ENCODE measurements around the gene OPA3.
"Not testable (repeated sequence)": the region's sequence is repeated elsewhere in the genome, so short reads cannot be mapped to it uniquely, and the experiment has no call there.

OPA3 gene

DNA sequence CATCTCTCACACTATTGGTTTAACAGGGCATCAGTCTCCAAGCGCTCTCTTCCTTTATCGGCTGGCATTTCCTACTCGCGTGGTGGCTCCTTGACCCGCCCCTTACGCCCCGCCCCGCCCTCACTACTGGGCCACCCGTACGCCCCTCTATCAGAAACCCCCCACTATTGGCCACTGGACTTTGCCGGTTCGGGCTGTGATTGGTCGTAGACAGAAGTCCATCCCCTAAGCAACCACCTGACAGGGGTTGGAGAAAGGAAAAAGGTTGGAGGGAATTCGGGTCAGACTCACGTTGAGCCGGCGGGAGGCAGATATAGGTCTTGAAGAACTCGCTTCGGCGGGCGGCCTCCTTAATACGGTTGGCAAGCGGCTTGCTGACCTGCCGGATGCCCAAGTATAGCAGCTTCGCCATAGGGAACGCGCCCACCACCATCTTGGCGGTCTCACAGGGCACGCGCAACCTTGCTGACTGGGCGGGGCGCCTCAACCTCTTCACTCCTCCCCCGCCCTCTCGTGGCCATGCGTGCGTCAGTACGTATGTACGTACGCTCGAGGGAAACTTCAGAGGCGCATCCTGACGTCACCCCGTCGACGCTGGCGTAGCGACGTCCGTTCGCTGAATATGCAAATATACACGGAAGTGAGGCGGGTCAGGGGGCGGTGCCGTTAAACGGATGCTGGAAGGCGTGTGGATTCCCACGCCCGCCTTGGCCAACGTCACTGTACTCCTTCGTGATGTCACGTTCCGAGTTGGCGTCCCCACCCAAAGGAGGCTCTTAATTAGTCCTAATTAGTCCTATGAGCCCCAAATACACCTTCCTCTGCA, at the start of gene OPA3:
Gene OPA3 (minus strand): TSS at position 471 of the 826 bp plus-strand sequence. CDS start 38 bp downstream, at position 433.
- peak; percentile 94 to 98 for DNase-seq

DNA sequence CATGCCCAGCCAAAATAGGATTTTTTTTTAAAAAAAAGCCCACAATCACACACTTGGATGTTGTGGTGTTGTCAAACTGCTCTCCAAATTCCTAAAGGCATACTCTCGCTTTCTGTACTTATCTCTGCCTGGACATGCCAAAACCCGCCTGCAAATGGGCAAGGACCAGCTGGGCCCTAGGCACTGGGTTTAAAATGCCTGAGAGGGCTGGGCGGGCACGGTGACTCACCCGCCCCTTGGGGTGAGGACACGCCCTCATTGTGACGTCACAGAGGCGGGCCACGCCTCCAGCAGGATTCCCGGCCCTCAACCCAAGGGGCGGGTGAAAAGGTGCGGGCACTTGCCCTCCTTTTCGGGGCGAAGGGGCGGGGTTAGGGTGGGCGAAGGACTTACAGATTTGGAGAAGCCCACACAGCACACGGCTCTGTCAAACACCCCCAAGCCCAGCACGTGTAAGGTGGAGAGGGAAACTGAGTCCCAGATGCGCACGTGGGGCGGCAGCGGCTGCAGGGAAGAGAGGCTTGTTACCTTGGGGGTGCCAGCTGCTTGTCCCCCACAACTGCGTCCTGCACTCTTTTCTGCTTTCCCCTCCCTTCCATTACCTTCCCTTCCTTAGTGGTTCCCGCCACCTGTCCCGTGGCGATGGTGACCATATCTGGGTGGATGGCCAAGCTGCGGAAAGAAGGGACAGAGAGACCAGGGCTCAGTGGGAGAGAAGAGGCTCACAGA, 48.0 kb upstream of the OPA3 start:
- peak in 1 of 2 experiments; percentile 52 for DNase-seq

DNA sequence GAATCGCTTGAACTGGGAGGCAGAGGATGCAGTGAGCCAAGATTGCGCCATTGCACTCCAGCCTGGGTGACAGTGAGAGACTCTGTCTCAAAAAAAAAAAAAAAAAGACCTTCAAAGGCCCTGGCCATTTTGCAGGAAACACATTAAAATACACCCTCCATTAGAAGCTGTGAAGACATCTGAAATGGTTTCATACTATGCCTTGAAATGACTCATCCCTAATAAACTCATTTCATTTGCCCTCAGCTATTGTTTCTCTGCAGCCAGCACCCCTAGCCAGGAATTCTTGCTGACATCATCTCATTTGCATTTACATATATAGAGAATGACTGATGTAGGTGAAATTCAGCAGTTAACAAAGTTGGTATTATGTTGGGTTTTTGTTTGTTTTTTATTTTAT, 45.9 kb upstream of the OPA3 start:
- peak in 1 of 2 experiments; percentile 68 for DNase-seq

DNA sequence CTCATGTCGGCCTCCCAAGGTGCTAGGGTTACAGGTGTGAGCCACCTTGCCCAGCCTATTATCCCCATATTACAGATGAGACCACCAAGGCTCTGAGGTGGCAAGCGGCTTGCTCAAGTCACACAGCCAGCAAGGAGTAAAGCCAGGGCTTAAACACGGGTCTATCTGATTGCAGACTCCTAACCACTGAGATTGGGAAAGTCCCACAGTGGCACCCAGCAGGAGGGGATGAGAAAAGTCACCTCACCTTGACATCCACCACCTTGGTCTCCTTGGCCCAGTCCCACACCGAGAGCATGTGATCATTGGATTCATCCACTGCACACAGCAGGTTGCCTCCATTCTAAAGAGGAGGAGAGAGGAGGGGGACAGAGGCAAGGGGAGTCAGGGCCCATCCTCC, 45.1 kb upstream of the OPA3 start:
- no peak for DNase-seq

DNA sequence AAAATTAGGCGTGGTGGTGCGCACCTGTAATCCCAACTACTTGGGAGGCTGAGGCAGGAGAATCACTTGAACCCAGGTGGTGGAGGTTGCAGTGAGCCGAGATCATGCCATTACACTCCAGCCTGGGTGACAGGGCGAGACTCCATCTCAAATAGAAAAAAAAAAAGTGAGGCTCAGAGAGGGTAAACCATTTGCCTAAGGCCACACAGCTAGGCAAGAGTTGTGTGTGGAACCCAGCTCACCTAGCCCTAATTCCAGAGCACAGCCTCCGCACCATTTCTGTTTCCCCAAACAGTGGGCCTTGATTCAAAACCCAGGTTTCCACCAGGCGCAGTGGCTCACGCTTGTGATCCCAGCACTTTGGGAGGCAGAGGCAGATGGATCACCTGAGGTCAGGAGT, 43.6 kb upstream of the OPA3 start:
- not testable (repeated sequence) for DNase-seq

DNA sequence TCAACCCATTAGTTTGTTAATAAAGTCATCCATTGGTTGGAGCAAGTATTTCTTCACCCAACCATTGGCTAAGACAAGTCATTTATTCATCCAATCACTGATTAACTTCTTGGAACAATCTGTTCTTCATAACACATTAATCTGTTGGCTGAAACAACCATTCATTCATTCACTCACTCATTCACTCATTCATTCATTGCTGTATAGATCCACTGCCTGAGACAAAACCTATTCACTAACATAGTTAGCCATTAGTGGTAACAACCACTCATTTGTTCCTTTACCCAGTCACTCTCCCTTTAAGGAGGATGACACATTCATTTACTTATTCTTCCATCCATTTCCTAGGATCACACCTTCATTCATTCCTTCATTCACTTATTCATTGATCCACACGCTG, 39.4 kb upstream of the OPA3 start:
- no peak for DNase-seq

DNA sequence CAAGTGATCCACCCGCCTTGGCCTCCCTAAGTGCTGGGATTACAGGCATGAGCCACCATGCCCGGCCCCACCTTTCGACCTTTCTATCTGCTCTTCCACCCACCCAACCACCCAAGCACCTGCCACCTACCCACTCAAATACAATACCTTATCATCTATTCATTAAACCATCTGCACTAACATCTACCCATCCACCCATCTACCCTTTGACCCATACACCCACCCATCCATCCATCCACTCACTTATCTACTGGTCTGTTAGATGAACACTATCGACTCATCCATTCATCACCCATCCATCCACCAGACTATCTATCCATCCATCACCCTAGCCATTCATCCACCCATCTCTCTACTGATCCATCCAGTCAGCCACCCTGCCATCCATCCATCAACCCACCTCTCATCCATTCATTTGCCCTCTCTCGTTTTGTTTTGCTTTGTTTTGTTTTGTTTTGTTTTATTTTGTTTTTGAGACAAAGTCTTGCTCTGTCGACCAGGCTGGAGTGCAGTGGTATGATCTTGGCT, 37.4 kb upstream of the OPA3 start:
- DNase-seq = no peak

DNA sequence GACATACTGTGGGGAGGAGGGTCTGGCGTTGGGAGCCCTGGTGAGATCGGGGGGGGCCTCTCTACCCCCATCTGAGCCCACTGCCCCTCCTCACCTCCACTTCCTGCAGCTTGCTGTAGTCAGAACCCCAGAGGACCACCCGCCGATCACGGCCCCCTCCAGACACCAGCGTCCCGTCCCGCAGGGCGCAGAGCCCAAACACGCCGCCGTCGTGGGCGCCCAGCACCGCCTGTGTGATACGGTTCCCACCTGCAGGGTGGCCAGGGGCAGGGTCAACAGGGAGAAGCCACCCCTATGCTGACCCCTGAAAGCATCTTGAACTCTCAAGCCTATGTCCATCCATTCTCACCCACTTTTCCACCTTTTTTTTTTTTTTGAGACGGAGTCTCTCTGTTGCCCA, 36.8 kb upstream of the OPA3 start:
- no peak for DNase-seq

DNA sequence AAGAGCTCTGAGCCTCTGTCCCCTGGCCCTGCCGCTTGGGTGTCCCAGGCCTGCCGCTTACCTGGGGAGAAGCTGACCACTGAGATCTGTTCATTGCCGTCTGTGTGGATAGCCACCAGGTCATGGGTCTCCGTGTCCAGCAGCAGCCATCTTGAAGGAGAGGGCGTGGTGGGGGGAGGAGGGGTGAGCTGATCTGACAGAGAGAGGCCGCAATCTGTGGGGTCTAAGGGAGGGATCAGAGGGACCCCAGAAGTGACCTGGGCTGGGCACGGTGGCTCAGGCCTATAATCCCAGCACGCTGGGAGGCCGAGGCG, 32.1 kb upstream of the OPA3 start:
- no peak for DNase-seq

DNA sequence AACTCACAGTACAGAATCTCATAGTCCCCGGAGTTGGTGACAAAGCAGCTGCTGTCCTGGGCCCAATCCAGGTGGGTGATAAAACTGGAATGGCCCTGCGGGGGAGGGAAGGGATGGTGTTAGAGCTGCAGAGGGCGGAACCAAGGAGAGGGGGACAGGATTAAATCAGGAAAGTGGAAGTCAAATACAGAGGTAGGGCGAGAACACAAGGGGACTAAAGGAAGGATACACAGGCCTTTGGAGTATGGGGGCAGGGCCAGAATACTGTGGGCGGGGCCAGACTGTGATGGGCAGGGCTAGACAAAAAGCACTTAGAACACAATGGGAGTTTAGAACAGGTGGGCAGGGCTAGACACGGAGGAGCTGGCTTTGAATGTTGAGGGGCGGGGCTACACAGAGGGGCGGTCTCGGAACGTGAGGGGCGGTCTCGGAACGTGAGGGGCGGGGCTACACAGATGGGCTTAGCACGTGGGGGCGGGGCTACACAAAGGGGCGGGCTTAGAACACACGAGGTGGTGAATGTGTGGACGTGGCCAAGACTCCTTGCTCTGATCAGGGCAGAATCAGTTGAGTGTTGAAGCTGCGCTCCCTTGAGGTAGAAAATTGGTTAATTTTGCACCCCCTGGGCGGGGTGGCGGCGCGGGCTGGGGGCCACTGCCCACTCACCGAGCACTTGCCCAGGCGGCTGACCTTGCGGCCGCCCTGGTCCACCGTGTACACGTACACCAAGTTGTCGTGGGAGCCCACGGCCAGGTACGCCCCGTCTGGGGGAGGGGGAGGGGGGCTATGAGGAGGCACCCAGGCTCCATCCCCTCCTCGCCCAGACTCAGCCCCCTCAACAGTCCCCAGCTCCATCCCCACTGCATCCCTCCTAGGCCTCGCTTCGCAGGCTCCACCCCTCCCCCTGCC, 31.4 kb upstream of the OPA3 start:
- DNase-seq = peak in 1 of 2 experiments; percentile 81

DNA sequence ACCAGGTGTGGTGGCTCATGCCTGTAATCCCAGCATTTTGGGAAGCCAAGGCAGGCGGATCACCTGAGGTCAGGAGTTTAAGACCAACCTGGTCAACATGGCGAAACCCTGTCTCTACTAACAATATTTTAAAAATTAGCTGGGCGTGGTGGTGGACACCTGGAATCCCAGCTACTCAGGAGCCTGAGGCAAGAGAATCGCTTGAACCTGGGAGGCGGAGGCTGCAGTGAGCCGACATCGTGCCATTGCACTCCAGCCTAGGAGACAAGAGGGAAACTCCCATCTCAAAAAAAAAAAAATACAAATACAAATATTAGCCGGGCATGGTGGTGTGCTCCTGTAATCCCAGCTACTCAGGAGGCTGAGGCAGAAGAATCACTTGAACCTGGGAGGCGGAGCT, 30.5 kb upstream of the OPA3 start:
- DNase-seq = not testable (repeated sequence)

DNA sequence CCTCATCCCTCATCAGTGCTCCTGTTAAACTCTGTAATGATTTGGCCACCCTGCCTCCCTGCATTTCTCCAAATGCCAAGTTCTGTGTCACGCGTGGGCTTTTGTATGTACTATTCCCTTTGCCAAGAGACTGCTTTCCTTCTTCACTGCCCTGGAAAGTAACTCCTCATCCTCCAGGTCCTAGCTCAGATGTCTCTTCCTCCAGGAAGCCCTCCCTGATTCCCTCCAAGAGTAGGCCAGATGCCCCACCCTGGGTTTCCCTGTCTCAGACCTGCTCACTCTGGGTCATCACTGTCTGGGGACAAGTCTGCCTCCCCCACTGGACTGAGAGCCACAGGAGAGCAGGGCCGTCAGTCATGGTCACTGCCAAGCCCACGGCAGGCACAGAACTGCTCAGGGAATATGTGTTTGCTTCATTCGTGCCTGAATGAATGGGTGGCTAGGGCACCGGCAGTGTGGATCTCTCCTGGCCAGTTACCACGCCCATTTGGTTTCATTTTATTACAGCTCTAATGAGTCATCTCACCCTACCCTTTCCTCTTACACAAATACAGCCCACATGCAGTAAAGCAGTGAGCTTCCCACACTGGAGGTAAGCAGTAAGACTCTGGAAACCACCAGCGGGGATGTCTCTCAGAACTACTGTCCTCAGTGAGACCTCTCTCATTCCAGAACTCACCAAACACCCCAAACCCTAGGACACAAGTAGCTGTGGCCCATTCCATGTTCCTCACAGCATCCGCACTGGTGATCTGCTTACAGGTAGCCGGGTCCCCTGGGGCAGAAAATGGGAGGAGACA, 29.5 kb upstream of the OPA3 start:
- peak; percentile 51 to 75 for DNase-seq

DNA sequence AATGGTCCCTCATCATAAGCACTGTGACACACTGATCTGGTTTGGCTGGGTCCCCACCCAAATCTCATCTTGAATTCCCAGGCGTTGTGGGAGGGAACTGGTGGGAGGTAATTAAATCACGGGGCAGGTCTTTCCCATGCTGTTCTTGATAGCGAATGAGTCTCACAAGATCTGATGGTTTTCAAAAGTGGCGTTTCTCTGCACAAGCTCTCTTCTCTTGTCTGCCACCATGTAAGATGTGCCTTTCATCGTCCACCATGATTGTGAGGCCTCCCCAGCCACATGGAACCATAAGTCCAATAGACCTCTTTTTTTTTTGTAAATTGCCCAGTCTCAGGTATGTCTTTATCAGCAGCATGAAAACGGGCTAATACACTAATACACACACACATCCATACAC, 24.3 kb upstream of the OPA3 start:
- no peak for DNase-seq

DNA sequence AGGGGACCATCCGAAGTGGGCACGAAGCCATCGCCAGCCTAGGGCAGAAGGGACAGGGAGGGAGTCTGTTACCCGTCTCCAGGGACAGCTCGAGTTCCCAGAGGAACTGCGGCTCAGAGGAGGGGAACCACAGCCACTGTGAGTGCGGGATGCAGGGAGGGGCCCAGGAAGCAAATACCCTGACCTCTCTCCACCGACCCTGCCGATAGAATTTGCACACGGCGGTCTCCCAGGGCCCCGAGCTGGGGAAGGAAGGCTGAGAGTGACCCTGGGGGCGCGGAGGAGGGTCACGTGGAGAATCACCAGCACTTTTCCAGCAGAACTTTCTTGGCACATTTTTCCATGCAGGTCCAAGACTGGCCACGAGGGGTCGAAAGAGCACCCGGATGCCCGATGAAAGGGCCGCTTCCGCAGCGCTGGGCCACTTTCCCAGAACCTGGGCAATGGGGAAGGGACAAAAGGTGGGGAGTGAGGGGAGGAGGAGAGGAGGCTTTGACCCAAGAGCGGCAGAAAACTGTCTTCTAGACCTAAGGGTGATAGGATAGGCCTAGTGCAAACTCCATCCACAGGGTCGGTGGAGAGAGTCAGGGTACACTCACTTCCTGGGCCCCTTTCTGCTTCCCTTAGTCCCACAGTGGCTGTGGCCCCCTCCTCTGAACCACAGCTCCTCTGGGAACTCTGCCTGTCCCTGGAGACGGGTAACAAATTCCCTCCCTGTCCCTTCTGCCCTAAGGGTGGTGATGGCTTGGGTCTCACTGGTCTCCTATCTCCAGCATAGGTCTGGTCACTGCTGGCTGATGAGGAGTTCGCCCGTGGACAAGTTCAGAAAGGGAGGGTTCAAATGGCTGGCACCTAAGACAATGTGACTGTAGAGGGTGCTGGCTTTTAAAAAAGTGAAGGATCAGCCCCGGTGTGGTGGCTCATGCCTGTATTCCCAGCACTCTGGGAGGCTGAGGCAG, 22.7 kb upstream of the OPA3 start:
- DNase-seq = peak; percentile 16 to 44

DNA sequence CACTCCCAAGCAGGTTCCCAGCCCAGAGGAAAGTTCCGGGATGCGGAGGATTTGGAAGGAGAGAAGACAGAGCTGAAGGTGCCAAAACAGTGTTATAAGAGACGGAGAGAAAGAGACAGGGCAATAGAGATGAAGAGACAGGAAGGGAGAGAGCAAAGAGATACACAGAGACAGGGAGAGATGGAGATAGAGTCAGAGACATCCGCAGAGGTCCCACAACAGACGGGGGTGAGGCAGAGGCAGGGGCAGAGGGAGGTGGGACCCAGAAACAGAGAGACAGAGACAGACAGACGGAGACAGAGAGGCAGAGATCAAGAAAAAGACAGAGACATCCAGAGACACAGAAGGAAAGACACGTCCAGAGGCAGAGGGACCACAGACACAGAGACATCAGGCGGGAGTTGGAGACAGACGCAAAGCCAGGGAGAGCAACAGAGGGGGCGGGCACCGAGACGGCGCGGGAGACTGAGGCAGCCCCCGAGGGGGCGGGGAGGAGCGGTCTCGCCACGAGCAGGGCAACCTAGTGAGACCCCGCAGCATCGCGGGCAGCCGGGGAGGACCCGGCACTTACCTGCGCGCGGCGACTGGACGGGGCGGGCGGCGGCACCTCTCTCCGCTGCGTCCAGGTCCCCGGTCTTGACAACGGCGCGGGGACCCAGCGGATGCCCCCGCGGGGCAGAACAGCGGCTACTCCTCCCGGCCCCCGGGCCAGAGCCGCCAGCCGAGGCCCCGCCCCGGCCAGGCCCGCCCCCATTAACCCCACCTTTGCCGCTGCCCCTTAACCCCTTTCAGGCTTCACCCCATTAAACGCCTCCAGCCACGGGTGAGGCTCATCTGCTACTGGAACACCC, 17.1 kb upstream of the OPA3 start, which contains the start of gene GPR4:
Gene GPR4 (minus strand): TSS at position 689 of the 851 bp plus-strand sequence. CDS start 10,346 bp downstream, outside the sequence.
- DNase-seq = no peak

DNA sequence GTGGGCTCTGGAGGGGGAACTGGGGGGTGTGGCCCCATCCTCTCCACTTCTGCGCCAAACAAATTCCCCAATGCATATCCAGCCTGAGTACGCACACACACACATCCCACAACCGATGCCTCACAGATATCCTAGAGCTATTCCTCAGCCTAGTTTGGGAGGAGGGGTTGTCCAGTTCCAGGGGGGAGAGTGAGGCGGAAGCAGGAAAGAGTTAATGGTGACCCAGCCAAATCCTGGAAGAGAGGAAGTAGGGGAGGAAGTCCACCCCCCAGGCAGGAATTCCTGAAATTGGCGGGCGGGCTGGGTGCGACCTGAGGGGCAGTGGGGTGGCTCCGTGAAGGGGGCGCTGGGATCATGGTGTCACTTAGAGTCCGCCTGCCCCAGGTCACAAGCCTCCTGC, 16.5 kb upstream of the OPA3 start:
- DNase-seq = no peak

DNA sequence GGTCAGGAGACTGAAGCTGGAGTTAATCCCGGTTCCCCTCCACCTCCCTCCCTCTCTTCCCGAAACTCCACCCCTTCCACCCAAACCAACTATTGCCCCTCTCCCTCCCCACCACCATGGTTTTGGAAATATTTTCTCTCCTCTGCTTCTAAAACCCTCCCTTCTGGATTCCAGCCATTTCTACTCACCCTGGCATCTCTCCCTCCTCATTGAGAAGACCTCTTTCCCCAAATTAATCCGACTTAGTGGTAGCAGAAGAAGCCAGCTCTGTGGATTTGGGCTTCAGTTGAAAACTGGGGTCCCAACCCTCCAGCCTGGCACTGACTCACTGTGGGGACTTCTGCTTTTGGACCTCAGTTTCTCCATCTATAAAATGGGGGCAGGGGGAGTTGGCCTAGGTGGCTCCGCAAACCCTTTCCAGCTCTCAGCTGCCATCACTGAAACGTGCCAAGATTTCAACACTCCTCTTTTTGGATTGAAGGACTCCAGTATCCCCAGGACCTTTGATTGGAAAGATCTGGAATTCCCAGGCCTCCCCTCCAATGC, 15.8 kb upstream of the OPA3 start:
- DNase-seq = no peak

DNA sequence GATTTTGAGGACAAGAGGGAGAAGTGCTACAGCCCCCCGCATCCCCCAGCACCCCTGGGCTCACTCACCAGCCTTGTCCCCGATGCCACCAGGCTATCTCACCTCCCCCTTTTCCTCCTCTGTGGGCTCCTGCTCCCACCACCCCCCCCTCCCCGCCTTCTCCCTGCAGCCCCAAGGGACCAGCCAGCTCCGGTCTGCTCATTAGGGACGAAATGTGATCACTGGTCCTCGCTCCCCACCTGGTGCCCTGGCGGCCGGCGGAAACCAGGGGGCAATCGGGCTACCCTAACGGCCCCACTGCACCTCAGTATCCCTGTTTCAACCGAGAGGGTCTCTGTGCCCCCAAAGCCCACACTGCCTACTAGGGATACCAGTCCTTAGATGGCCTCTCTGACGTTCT, 14.7 kb upstream of the OPA3 start:
- DNase-seq = no peak

DNA sequence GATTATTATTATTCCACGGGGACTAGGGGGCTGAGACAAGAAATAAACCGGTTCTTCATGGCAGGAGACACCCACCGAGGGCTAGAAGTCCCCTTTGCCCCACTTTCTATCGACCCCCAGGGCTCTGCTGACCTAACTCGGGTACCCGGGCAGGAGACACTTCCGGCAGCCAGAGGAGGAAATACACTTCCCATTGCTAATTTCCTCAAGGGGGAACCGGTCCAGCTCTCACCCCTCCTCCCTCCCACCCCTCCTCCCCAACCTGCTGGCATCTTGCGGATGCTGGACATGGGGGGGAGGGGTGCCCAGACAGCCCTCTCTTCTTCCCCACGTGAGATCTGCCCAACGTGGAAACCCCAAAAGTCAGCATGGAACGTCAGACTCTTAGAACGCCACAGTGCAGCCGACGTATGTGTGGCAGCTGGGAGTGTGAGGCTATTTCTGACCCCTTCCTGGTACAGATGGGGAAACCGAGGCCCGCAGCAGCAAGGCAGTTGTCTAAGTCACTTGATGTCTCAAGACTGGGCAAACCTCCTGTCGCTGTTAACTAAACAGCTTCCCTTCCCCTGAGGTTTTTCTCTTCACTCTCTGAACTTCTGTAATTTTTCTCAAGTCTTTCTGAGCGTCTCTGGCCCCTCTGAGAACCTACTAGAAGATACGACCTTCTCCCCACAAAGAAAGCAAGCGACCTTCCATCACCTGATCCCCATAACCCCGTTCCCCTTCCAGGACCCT, 13.8 kb upstream of the OPA3 start:
- no peak for DNase-seq
